Panc1 (cell line): ENCODE results near the gene BBS9. TPM values are rescaled to one million over a fixed set of nuclear protein-coding genes. Genes with fewer than 3 reads are reported as not detected.

ENCODE experiments used
- ATAC-seq: fragments of 200-7000 bp; cut with Tn5 transposase; 2 replicates; pipeline ENCODE4 v1.9.1; 2020; ENCODE audit warnings: mild to moderate bottlenecking, moderate library complexity
- BruUV-seq: library from RNA; stranded (reverse); fragments of 400-500 nt; replicated peaks from 2 replicates; lab custom pipeline; 2021; lab: Mats Ljungman, UMichigan
- CTCF ChIA-PET: fragments of 300-600 bp; sonication (Branson Sonifier 250); formaldehyde crosslinking; loops from one replicate; lab custom pipeline; 2022; ENCODE audit warnings: antibody characterized with exemption; lab: Charles Lee
- POLR2A ChIA-PET: fragments of 300-600 bp; sonication (Branson Sonifier 250); formaldehyde crosslinking; loops from one replicate; lab custom pipeline; 2022; ENCODE audit warnings: antibody characterized with exemption; lab: Charles Lee
- DNase-seq: peaks from one replicate; pipeline ENCODE4 v3.0.0-alpha.2; 2010; ENCODE audit warnings: low read depth, low spot score
- H3K27ac ChIP-seq: 2 replicates; pipeline ENCODE4 v1.5.1; 2011; ENCODE audit warnings: mild to moderate bottlenecking, low read length, inconsistent platforms
- H3K27me3 ChIP-seq: fragments of 200-500 bp; sonication (Bioruptor generic); 2 replicates; pipeline ENCODE4 v1.6.0; 2014; ENCODE audit warnings: low read length, inconsistent platforms; ENCODE audit not compliant: control insufficient read depth, insufficient read depth
- H3K36me3 ChIP-seq: fragments of 200-500 bp; sonication (Bioruptor generic); 2 replicates; pipeline ENCODE4 v1.5.1; 2014; ENCODE audit warnings: inconsistent platforms, mild to moderate bottlenecking, low read length, moderate library complexity; ENCODE audit not compliant: control insufficient read depth, insufficient read depth
- H3K4me1 ChIP-seq: 2 replicates; pipeline ENCODE4 v1.5.1; 2011; ENCODE audit warnings: inconsistent platforms, mild to moderate bottlenecking, low read length, moderate library complexity; ENCODE audit not compliant: control insufficient read depth, insufficient read depth
- H3K4me3 ChIP-seq, 2 experiments: 2 replicates each; pipeline ENCODE4 v1.5.1; 2011 to 2012; ENCODE audit warnings: low read depth in 2 of 2, low read length in 2 of 2, mild to moderate bottlenecking in 2 of 2, inconsistent platforms in 1 of 2, moderate library complexity in 1 of 2
- H3K9me3 ChIP-seq: fragments of 200-500 bp; sonication (Bioruptor generic); 2 replicates; pipeline ENCODE4 v1.5.1; 2014; ENCODE audit warnings: low read depth, mild to moderate bottlenecking, inconsistent platforms, low read length, moderate library complexity; ENCODE audit not compliant: control insufficient read depth, insufficient read depth
- CTCF ChIP-seq: fragments of 450-650 bp; IDR thresholded peaks from 2 replicates; pipeline ENCODE4 v1.5.1; 2017; ENCODE audit warnings: mild to moderate bottlenecking
- POLR2AphosphoS5 ChIP-seq: IDR thresholded peaks from 2 replicates; pipeline ENCODE4 v1.6.1; 2012; ENCODE audit warnings: mild to moderate bottlenecking, low read depth, low read length, moderate library complexity
- SIN3A ChIP-seq: IDR thresholded peaks from 2 replicates; pipeline ENCODE4 v1.6.1; 2012; ENCODE audit warnings: low read depth, mild to moderate bottlenecking, low read length, moderate library complexity, borderline replicate concordance; ENCODE audit not compliant: insufficient read depth
- TCF7L2 ChIP-seq: IDR thresholded peaks from 2 replicates; pipeline ENCODE4 v1.6.1; 2011; ENCODE audit warnings: mild to moderate bottlenecking, low read depth, low read length, inconsistent platforms
- in situ Hi-C: cut with HindIII; loops from 2 replicates; pipeline ENCODE4 v1.10.0; 2016; ENCODE audit warnings: low sequenced_read_pairs, low pct_unique_long_range_greater_than_20kb
- intact Hi-C: fragments of 100-400 bp; cut with micrococcal nuclease; formaldehyde crosslinking; loops from one replicate; pipeline ENCODE4 v1.10.0; 2022; ENCODE audit not compliant: unreplicated experiment
- total RNA-seq: library from RNA; stranded (reverse); gene quantifications from one replicate; pipeline ENCODE4 v1.2.1, GENCODE V29; 2021; ENCODE audit not compliant: unreplicated experiment
- TF ChIP-seq, protein P1 (sequence below), 2 experiments: IDR thresholded peaks; 2 replicates each; pipeline ENCODE4 v1.6.1; 2011 to 2012; ENCODE audit warnings: low read depth in 2 of 2, control low read depth in 1 of 2, low read length in 1 of 2, mild to moderate bottlenecking in 1 of 2, moderate library complexity in 1 of 2; ENCODE audit not compliant: insufficient read depth in 1 of 2

The BBS9 gene
- total RNA-seq, 1 experiment from 2014 or later, result 6.9 TPM

GRCh38 chr7:33143996-33144718, 14.8 kb downstream of the BBS9 start:
- H3K36me3 ChIP-seq, result no peaks in the 10 kb centered on the region
- H3K4me3 ChIP-seq, result no peak overlapping the region
- ATAC-seq (no peak), DNase-seq (no peak)
- intact Hi-C loops (no loop called here), in situ Hi-C loops (no loop called here)
- H3K9me3 ChIP-seq, result no peaks in the 10 kb centered on the region
- TF ChIP-seq TCF7L2 (no peak), POLR2AphosphoS5 (no peak), CTCF (no peak), SIN3A (no peak)
- TF ChIP-seq, protein P1, sequence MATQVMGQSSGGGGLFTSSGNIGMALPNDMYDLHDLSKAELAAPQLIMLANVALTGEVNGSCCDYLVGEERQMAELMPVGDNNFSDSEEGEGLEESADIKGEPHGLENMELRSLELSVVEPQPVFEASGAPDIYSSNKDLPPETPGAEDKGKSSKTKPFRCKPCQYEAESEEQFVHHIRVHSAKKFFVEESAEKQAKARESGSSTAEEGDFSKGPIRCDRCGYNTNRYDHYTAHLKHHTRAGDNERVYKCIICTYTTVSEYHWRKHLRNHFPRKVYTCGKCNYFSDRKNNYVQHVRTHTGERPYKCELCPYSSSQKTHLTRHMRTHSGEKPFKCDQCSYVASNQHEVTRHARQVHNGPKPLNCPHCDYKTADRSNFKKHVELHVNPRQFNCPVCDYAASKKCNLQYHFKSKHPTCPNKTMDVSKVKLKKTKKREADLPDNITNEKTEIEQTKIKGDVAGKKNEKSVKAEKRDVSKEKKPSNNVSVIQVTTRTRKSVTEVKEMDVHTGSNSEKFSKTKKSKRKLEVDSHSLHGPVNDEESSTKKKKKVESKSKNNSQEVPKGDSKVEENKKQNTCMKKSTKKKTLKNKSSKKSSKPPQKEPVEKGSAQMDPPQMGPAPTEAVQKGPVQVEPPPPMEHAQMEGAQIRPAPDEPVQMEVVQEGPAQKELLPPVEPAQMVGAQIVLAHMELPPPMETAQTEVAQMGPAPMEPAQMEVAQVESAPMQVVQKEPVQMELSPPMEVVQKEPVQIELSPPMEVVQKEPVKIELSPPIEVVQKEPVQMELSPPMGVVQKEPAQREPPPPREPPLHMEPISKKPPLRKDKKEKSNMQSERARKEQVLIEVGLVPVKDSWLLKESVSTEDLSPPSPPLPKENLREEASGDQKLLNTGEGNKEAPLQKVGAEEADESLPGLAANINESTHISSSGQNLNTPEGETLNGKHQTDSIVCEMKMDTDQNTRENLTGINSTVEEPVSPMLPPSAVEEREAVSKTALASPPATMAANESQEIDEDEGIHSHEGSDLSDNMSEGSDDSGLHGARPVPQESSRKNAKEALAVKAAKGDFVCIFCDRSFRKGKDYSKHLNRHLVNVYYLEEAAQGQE (IDR thresholded peaks at IDR 0.05; ENCODE audit: insufficient read depth in 1 of 2, low read depth in 2 of 2, low read length in 1 of 2), result no peak
- no peak overlapping the region for H3K27ac ChIP-seq
- no peaks in the 10 kb centered on the region for H3K4me1 ChIP-seq
- CTCF ChIA-PET, result no interaction called here
- no TSS peak for BruUV-seq
- H3K27me3 ChIP-seq, result no peaks in the 10 kb centered on the region
- POLR2A ChIA-PET, result no interaction called here

DNA sequence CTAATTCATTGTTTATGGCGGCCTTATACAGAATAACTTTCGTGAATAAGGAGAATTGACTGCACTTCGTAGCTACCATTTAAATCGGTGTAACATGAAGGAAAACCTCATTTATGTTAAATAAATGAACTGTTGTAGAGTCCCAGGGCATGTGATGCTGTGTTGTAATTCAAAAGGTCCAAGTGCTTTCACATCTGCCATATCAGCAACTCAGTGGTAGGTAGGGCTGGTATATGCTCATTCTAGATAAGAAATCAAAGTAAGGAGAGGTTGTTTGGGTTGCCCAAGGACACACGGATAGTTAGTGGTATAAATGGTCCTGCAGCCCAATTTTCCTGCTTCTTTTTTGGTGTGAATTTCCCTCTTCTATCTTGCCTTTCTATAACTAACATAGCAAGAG, 15.8 kb downstream of the BBS9 start:
- CTCF ChIA-PET, result interaction anchor here (0.7 kb wide), 1 partner anchor 749 kb away, joined by 3 read pairs; no protein-coding TSS in a partner anchor
- POLR2A ChIA-PET, result no interaction called here

More for the DNA sequence above, 15.8 kb downstream of the BBS9 start:
- no peak overlapping the region for H3K27ac ChIP-seq
- BruUV-seq, result no TSS peak
- no peak for DNase-seq
- no peaks in the 10 kb centered on the region for H3K36me3 ChIP-seq
- no peak for TF ChIP-seq POLR2AphosphoS5
- TF ChIP-seq TCF7L2, result no peak
- no peak for TF ChIP-seq SIN3A
- no peak for TF ChIP-seq CTCF
- TF ChIP-seq, protein P1 (IDR thresholded peaks at IDR 0.05; ENCODE audit: insufficient read depth in 1 of 2, low read depth in 2 of 2, low read length in 1 of 2), result no peak
- no peaks in the 10 kb centered on the region for H3K9me3 ChIP-seq
- H3K27me3 ChIP-seq, result no peaks in the 10 kb centered on the region; the same call in 1 of the 2 replicates
- intact Hi-C loops (no loop called here), in situ Hi-C loops (no loop called here)
- no peak overlapping the region for H3K4me3 ChIP-seq
- no peaks in the 10 kb centered on the region for H3K4me1 ChIP-seq
- no peak for ATAC-seq
